Stimulated activated CD4-positive, alpha-beta T cell treated with anti-CD3 and anti-CD28 coated beads, Interleukin-1b, Interleukin-23, amount 100 ng/mL, for 1 hour (primary cell): ENCODE results near the gene HCN2.
A peak's percentile ranks its signal among the peaks of the same experiment; 100 is the strongest.
"Not testable (repeated sequence)": the region's sequence is repeated elsewhere in the genome, so short reads cannot be mapped to it uniquely, and the experiment has no call there.

Experiments
- DNase-seq, 2 donors: peaks; one replicate each; pipeline ENCODE4 v3.0.0-alpha.2; 2020; ENCODE audit warnings: low read depth in 2 of 2

HCN2 gene

DNA sequence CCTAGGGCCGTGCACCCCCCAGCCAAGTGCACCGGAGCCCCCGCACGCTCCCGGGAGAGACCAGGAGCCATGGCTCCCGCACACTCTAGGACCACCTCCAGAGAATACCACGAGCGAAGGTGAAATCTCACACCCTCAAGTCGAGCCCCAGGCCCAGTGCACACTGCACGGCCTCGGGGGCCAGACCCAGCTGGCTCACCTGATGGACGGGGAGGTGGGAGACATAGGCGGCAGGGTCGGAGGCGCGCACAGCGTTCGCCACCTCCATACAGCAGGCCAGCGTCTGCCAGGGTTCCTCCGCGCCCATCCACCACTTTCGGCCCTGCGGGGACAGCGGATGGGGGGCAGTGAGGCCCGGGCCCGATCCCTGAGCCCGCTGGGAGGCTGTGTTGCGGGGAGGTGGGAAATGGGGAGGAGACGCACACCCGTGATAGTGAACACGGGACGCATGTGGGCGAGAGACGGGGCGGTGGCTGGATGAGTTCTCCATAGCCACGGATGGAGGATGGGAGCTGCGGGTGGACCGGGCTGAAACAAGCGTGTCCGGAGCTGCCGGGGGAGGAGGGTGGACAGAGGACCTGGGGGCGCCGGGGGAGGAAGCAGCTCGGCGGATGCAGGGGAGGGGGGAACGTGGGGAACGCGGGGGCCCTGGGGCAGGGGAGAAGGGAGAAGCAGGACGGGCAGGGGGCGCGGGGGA is 30.6 kb downstream of the HCN2 start:
- no peak for DNase-seq

- DNase-seq, result not testable (repeated sequence)
These were observed 31.5 kb downstream of the HCN2 start for GRCh38 chr19:621191-621590.

DNA sequence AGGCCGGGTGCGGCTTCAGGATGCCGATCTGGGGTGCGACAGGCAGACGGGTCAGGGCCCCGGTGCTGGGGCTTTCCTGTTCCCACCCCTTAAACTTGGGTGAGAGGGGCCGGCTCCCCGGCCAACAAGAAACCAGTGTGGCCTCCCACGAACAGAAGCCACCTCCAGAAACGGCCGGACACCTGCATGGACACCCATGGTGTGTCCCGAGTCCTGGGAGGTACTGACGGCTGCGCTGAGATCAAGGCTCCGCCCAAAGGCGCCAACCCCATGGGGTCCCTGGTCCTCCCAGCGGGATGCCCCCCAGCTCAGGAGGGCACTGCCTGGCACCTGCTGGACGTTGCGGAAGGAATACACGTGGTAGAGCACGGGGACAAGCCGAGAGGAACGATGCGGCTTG is 32.1 kb downstream of the HCN2 start:
- DNase-seq, result no peak

- DNase-seq, result no peak
These were observed 33.0 kb downstream of the HCN2 start for GRCh38 chr19:622666-623065.

- DNase-seq, result no peak
These were observed 33.7 kb downstream of the HCN2 start for GRCh38 chr19:623175-623916.

DNA sequence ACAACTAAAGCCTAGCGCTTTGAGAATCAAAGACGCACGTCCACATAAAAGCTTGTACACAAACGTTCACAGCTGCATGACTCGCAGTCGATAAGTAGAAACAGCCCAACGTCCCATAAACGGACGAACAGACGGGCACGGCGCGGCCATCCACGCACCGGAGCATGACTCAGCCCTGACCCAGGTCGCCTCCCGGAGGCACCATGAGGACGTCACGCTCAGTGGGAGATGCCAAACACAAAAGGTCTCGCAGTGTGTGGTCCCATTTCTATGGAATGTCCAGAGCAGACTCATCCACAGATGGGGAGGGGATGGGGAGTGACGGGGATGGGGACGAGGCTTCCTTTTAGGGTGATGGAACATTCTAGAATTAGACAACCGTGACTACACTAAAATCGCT is 34.3 kb downstream of the HCN2 start:
- no peak for DNase-seq

GRCh38 chr19:624433-625109 is 34.9 kb downstream of the HCN2 start:
- no peak for DNase-seq

DNA sequence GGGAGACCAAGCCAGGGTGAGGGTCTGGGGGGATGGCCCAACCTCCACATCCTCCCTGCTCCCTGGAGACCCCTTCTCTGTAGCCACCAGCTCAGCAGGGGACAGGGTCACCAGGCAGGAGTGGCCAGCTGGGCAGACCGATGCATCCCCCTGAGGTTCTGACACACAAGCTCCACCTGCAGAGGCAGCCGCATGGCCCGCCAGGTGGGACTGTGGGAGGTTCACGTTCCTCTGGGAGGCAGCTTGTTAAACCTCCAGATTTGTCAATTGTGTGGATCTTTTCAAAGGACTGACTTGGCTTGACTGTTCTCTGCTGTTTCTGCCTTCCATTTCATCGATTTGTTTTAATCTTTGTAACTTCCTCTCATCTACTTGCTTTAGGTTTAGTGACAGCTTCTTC is 35.6 kb downstream of the HCN2 start:
- DNase-seq, result no peak

GRCh38 chr19:626566-626965 is 36.9 kb downstream of the HCN2 start:
- not testable (repeated sequence) for DNase-seq

DNA sequence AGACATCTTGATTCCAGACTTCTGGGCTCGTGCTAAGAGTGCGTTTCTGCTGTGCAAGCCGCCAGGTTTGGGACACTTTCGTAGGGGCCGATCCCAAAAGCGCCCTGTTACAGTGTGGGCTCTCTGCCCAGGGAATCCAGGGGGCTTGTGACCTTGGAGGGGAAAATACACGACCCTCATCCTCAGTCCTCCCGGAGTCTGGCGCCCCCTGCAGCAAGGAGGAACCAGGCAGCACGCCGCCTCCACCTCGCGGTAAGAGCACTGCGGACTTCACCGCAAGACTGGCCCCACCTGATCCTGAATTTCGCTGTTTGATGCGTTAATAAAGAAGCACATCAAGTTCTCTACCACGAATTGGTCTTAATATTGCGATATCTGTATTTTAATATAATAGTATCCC is 38.5 kb downstream of the HCN2 start:
- no peak for DNase-seq

- not testable (repeated sequence) for DNase-seq
These were observed 39.8 kb downstream of the HCN2 start for GRCh38 chr19:629515-629914.

- no peak for DNase-seq
These were observed 40.5 kb downstream of the HCN2 start for GRCh38 chr19:629961-630714.

DNA sequence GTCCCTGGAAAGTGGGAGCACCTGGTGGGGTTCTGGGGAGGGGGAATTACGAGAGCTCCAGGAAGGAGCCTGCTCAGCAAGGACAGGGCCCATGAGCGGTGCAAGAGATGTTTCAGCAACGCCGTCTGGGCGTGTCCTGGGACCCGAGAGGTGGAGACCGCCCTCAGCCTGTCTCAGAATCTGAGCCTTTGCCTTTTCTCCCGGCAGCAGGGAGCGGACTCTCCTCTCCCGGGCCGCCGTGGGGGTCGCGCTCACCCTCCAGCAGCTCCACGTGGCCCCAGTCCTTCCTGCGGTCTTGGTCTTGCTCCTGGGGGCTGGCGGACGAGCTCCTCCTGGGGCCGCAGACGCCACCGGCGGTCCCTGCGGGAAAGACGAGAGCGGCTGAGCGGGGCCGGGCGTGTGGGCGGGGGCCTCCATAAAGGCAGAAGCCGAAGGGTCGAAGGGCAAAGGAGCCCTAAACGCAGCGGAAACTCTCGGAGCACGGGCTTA is 42.9 kb downstream of the HCN2 start:
- DNase-seq, result no peak

DNA sequence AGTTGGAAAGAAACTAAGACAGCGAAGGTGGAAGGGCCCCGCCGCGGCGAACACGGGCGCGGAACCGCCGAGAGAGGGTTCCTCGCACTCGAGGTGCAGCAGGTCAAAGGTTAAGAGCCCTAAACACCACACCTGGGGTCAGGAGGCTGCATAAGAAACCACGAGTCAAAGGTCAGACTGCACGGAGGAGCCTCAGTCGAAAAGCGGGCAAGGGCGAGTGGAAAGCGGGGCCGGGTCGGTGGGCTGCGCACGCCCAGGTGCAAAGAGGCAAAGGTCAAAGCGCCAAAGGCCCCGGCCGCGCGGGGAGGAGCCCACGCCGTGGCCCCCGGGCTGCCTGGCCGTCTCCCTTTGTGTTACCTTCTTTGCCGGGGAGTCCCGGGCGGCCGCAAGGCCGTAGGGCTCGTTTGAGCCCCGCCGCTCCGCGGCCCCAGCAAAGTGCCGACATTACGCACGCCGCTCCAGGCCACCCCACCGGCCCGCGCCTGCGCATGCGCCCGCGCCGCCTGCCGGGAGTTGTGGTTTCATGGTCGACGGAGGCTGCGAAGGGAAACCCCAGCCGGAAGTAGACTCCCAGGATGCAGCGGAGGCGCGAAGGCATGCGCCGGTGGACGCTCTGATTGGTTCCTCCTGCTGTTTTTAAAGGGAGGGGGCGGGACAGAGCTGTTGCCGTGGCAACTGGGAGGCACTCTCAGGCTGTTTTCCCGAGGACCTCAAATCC is 43.5 kb downstream of the HCN2 start, which contains the start of gene POLRMT:
Gene POLRMT (minus strand): TSS at position 470 of the 718 bp plus-strand sequence. CDS start 25 bp downstream, at position 445.
- peak; percentile 88 to 94 for DNase-seq

DNA sequence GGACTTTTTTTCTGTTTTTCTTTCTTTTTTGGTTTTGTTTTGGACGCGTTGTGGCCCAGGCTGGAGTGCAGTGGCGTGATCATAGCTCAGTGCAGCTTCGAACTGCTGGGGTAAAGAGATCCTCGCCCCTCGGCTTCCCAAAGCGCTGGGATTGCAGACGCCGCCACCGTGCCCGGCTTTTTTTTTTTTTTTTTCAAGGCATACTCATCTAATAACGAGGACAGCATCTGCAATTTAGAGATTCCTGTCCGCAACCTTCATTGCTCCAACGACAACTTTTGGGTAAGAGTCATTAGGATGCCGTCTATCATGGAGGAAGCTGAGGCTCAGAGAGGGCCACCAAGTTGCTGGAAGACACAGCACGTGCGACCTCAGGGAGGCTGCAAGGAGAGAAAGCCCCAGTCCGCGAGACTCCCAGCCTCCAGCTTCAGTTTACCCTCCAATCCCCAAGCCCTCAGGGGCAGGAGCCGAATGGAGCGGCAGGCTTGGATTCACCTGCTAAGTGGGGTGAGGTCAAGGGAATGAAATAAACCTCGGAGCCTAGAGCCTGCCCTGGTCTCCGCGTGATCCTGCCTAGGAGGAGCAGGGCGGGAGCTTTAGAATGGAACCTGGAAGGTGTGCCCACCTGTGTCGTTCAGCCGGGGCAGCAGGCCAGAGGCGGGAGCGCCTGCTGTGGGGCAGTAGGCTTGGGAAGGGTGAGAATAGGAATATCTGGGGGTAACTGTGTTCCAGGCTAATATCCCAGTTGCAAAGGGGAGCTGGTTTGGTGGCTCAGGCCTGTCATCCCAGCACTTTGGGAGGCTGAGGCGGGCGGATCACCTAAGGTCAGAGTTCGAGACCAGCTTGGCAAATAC is 44.3 kb downstream of the HCN2 start:
- no peak for DNase-seq

GRCh38 chr19:634975-635652 is 45.4 kb downstream of the HCN2 start:
- no peak for DNase-seq

GRCh38 chr19:638906-639252 is 49.2 kb downstream of the HCN2 start:
- no peak for DNase-seq

DNA sequence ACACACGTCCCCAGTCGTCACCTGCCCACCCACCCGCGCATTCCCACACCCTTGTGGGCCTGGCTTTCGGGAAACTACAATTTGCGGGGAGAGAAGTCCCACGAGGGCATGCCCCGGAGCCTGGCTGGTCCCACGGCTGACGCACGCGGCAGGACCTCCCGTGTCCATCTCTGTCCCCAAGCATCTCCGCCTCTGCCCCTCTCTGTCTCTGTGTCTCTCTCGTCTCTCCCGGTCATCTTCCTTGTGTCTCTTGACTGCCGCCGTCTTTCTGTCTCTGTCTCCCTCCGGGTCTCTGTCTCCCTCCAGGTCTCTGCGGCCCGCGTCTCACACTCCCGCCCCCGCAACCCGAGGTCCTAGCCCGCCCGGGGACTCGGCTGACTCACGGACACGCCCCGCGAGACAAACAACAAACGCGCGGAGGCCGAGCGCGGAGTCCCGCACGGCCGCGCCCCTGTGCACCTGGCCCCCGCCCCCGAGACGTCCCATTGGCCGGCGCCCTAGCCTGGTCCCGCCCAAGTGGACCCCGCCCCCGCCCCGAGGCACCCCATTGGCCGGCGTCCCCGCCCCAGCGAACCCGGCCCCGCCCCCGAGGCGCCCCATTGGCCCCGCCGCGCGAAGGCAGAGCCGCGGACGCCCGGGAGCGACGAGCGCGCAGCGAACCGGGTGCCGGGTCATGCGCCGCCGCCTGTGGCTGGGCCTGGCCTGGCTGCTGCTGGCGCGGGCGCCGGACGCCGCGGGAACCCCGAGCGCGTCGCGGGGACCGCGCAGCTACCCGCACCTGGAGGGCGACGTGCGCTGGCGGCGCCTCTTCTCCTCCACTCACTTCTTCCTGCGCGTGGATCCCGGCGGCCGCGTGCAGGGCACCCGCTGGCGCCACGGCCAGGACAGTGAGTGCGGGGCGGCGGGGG is 49.8 kb downstream of the HCN2 start, which contains the start of gene FGF22:
Gene FGF22 (plus strand): TSS at position 627 of the 908 bp plus-strand sequence. CDS start 47 bp downstream, at position 674.
- peak; percentile 96 to 97 for DNase-seq
